HL-60/S4 (cell line): ENCODE measurements around the gene TMEM8B.

Experiments
- in situ Hi-C: fragments of 300-500 bp; cut with MboI; formaldehyde crosslinking; loops from 2 replicates; pipeline ENCODE4 v1.14.3; 2022; ENCODE audit warnings: low sequenced_read_pairs

TMEM8B gene

GRCh38 chr9:35808433-35808832 lies 20.6 kb upstream of the TMEM8B start:
- in situ Hi-C loops, result no loop called here

- in situ Hi-C loops, result no loop called here
These were observed 18.9 kb upstream of the TMEM8B start for GRCh38 chr9:35810122-35810521.

GRCh38 chr9:35811381-35812024 lies 17.5 kb upstream of the TMEM8B start:
- in situ Hi-C loops, result no loop called here

GRCh38 chr9:35812025-35812602 lies 16.9 kb upstream of the TMEM8B start, which contains the start of gene SPAG8:
SPAG8 (minus strand) TSS chr9:35812262; CDS start chr9:35812147, 115 bp downstream.
- in situ Hi-C loops, result no loop called here

GRCh38 chr9:35813434-35814105 lies 15.5 kb upstream of the TMEM8B start:
- in situ Hi-C loops, result no loop called here

- in situ Hi-C loops, result no loop called here
These were observed 14.8 kb upstream of the TMEM8B start for GRCh38 chr9:35814106-35814840.

GRCh38 chr9:35814841-35815543 lies 14.0 kb upstream of the TMEM8B start, which contains the start of gene HINT2:
HINT2 (minus strand) TSS chr9:35815042; CDS start chr9:35814979, 63 bp downstream.
- in situ Hi-C loops, result no loop called here

GRCh38 chr9:35816708-35817107 lies 12.3 kb upstream of the TMEM8B start:
- in situ Hi-C loops, result no loop called here

GRCh38 chr9:35818341-35818740 lies 10.7 kb upstream of the TMEM8B start:
- in situ Hi-C loops, result no loop called here

- in situ Hi-C loops, result no loop called here
These were observed 9.0 kb upstream of the TMEM8B start for GRCh38 chr9:35820076-35820475.

GRCh38 chr9:35822926-35823325 lies 6.1 kb upstream of the TMEM8B start:
- in situ Hi-C loops, result no loop called here

- in situ Hi-C loops, result no loop called here
These were observed 2.8 kb upstream of the TMEM8B start for GRCh38 chr9:35826071-35826701.

GRCh38 chr9:35827486-35827885 lies 1.5 kb upstream of the TMEM8B start:
- in situ Hi-C loops, result no loop called here

GRCh38 chr9:35828716-35829083 lies 328 bp upstream of the TMEM8B start, which contains the start of gene FAM221B:
FAM221B (minus strand) TSS chr9:35828732; CDS start chr9:35826161, 2,571 bp downstream.
- in situ Hi-C loops, result no loop called here

- in situ Hi-C loops, result no loop called here
These were observed 702 bp downstream of the TMEM8B start for GRCh38 chr9:35829764-35830096.

GRCh38 chr9:35831040-35831439 lies 2.0 kb downstream of the TMEM8B start:
- in situ Hi-C loops, result no loop called here

GRCh38 chr9:35832814-35833213 lies 3.8 kb downstream of the TMEM8B start:
- in situ Hi-C loops, result no loop called here

GRCh38 chr9:35834260-35835215 lies 5.5 kb downstream of the TMEM8B start:
- in situ Hi-C loops, result no loop called here

GRCh38 chr9:35835216-35835632 lies 6.2 kb downstream of the TMEM8B start:
- in situ Hi-C loops, result no loop called here
